ENCODE data around the gene ARL6IP1.

Gene ARL6IP1

DNA sequence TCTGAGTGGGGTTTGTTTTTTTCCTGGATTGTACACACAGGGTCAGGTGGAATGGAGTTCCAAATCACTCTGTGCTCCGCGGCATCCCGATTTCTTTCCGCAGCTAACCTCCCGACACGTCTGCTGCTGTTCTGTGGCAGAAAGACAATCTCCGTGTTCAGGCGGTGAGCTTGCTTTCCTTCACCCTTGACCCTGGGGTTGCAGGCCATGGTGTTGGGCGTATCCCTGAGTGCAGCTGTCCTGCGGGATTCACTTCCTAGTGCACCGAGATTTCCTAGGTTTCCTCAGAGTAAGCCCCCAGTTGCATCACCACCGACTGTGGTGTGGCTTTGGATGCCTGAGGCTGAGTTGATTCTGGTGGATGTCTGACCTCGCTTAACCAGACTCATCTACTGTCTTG is 7.8 kb upstream of the ARL6IP1 start:
- TF ChIP-seq POLR2AphosphoS5 (IDR thresholded peaks at IDR 0.05; ENCODE audit: low read depth, low read length) = no peak
- TF ChIP-seq, protein P1, sequence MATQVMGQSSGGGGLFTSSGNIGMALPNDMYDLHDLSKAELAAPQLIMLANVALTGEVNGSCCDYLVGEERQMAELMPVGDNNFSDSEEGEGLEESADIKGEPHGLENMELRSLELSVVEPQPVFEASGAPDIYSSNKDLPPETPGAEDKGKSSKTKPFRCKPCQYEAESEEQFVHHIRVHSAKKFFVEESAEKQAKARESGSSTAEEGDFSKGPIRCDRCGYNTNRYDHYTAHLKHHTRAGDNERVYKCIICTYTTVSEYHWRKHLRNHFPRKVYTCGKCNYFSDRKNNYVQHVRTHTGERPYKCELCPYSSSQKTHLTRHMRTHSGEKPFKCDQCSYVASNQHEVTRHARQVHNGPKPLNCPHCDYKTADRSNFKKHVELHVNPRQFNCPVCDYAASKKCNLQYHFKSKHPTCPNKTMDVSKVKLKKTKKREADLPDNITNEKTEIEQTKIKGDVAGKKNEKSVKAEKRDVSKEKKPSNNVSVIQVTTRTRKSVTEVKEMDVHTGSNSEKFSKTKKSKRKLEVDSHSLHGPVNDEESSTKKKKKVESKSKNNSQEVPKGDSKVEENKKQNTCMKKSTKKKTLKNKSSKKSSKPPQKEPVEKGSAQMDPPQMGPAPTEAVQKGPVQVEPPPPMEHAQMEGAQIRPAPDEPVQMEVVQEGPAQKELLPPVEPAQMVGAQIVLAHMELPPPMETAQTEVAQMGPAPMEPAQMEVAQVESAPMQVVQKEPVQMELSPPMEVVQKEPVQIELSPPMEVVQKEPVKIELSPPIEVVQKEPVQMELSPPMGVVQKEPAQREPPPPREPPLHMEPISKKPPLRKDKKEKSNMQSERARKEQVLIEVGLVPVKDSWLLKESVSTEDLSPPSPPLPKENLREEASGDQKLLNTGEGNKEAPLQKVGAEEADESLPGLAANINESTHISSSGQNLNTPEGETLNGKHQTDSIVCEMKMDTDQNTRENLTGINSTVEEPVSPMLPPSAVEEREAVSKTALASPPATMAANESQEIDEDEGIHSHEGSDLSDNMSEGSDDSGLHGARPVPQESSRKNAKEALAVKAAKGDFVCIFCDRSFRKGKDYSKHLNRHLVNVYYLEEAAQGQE (IDR thresholded peaks at IDR 0.05; ENCODE audit: insufficient read depth in 1 of 2, low read depth in 2 of 2, low read length in 2 of 2) = no peak

DNA sequence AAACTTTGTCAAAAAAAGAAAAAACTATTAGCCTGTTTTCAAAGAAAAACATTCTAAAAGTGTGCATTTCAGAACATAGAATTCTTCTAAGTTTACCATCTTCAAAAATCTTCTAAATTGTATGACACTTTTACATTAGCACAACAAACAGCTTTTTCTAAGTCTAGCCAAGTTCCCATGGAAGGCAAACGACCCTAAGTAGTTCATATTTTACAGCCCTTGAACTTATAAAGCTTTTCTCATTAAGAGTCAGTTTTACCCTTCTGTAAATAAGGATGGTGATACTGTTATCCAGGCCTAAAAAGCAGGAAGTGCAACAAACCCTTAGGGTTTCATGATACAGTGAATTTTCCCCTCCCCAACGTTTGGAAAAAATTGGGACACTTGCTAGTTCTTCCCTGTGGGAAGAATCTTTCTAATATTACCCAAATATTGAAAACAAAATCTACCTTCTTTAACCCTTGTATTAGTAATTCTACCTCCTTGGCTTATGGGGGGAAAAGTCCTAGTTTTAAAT is 4.0 kb upstream of the ARL6IP1 start:
- no peak for TF ChIP-seq SIN3A (IDR thresholded peaks at IDR 0.05; ENCODE audit: borderline replicate concordance, insufficient read depth, low read length)
- TF ChIP-seq TAF1 (IDR thresholded peaks at IDR 0.05; ENCODE audit: borderline replicate concordance, insufficient read depth, low read length) = no peak
- TF ChIP-seq FOXP2 (optimal IDR thresholded peaks at IDR 0.05; ENCODE audit: borderline replicate concordance, extremely low read depth, extremely low read length, insufficient read depth) = no peak
- TF ChIP-seq, protein P1 (IDR thresholded peaks at IDR 0.05; ENCODE audit: insufficient read depth in 1 of 2, low read depth in 2 of 2, low read length in 2 of 2) = no peak
- no peak for TF ChIP-seq POLR2AphosphoS5 (IDR thresholded peaks at IDR 0.05; ENCODE audit: low read depth, low read length)

DNA sequence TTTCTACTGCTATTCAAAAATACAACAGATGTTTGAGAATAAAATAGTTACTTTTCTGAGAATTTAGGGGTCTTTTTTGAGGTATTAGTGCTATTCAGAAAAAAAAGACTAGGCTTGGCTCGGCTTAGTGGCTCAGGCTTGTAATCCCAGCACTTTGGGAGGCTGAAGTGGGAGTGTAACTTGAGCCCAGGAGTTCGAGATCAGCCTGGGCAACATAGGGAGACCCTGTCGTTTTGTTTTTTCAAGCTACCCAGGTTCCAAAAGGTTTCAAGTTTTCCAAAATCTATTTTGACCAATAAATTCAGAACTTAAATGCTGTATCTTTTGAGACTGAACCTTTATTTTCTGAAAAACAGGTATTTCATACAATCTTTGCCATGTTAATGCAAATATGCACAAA is 3.2 kb upstream of the ARL6IP1 start:
- TF ChIP-seq, protein P1 (IDR thresholded peaks at IDR 0.05; ENCODE audit: insufficient read depth in 1 of 2, low read depth in 2 of 2, low read length in 2 of 2) = no peak
- TF ChIP-seq SIN3A (IDR thresholded peaks at IDR 0.05; ENCODE audit: borderline replicate concordance, insufficient read depth, low read length) (no peak), POLR2AphosphoS5 (IDR thresholded peaks at IDR 0.05; ENCODE audit: low read depth, low read length) (no peak), TAF1 (IDR thresholded peaks at IDR 0.05; ENCODE audit: borderline replicate concordance, insufficient read depth, low read length) (no peak), FOXP2 (optimal IDR thresholded peaks at IDR 0.05; ENCODE audit: borderline replicate concordance, extremely low read depth, extremely low read length, insufficient read depth) (no peak)

DNA sequence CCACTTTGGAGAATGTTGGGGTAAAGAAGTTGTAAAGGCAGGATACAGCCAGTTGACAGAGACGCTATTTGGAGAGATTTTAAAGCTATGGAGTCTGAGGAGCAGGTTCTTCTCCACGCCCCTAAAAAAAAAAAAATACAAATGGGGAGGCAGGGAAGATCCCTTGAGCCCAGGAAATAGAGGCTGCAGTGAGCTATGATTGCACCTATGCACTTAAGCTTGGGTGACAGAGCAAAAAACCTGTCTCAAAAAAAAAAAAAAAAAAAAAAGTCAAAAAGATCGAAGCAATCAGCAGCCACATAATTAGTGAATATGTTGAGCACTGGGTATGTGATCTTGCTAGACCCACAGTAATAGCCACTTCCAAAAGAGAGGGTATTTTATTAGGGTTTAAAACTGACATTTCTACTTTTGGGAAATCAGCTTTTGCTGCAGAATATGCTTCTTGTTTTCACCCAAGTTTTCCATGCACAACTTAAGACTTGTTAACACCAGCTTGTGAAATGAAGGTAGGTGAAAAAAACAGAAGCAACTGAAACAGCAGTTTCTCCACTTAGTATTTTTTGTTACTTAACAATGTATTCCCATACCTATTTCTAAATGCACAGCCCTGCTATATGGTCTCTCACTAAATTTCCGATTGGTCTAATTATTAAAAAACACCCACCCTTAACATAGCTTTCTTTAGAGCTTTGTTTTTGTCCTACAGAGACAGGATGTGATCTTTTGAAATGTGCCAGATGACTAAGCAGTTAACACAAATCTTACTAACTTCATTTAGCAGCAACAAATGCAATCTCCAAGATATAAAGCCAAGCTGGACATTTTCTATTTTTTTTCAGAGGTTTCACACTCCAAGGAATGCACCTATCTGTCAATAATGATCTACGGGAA is 2.5 kb upstream of the ARL6IP1 start:
- TF ChIP-seq, protein P1 (IDR thresholded peaks at IDR 0.05; ENCODE audit: insufficient read depth in 1 of 2, low read depth in 2 of 2, low read length in 2 of 2) = no peak
- TF ChIP-seq TAF1 (IDR thresholded peaks at IDR 0.05; ENCODE audit: borderline replicate concordance, insufficient read depth, low read length) (no peak), SIN3A (IDR thresholded peaks at IDR 0.05; ENCODE audit: borderline replicate concordance, insufficient read depth, low read length) (no peak), FOXP2 (optimal IDR thresholded peaks at IDR 0.05; ENCODE audit: borderline replicate concordance, extremely low read depth, extremely low read length, insufficient read depth) (no peak), POLR2AphosphoS5 (IDR thresholded peaks at IDR 0.05; ENCODE audit: low read depth, low read length) (no peak)
